HG03108 (cell line): ENCODE measurements around the gene LY6G6D.
"Not testable (repeated sequence)": the region's sequence is repeated elsewhere in the genome, so short reads cannot be mapped to it uniquely, and the experiment has no call there.

Source experiments
- ATAC-seq: cut with Tn5 transposase; IDR thresholded peaks from one replicate; pipeline ENCODE4 v1.9.1; 2021; ENCODE audit warnings: moderate library complexity; ENCODE audit not compliant: unreplicated experiment

The LY6G6D gene

DNA sequence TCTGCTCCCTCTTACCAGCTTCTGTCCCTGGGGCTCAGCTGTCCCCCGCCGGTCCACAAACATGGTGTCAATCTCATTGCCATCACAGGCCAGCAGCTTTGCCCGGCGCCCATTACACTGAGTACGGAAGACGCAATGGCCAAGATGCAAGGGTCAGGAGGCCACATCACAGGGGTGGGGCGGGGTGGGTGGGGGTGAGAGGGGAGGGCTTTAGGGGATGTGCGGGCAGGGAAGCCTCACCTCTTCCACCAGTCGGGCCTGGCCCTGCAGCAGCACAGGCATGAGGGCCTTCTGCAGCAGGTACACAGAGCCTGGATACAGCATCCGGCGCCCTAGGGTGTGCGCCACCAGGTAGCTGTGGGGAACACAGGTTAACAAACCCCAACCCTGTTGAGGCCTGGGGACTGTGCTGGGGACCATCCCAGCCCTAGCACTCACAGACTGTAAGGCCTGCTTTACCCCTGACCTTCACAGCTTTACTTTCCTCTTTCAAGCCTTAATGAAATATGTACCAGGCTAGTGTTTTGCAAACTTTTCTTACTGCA is 23.5 kb upstream of the LY6G6D start:
- no peak for ATAC-seq

- no peak for ATAC-seq
These were observed 22.8 kb upstream of the LY6G6D start for GRCh38 chr6:31692353-31692752.

DNA sequence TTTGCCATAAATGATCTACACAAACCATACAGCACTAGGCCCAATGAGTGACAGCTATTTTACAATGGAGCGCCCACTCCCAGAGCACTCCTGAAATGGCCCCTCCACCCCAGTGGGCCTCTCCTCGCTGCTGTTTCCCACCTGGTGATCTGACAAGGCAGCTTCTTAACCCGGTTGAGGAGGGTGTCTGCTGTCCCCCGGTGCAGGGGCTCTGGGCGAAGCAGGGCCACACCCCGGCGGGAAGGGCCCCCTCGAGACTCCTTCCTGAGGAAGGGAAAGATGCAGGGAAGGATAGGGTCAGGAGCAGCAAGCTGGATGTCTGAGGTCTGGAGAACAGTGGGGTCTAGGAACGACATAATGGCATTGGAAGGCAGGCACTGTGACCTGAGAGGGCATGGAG is 22.3 kb upstream of the LY6G6D start:
- ATAC-seq = no peak

GRCh38 chr6:31693535-31693934 is 21.6 kb upstream of the LY6G6D start:
- no peak for ATAC-seq

GRCh38 chr6:31697555-31697954 is 17.6 kb upstream of the LY6G6D start:
- ATAC-seq = no peak

- no peak for ATAC-seq
These were observed 14.3 kb upstream of the LY6G6D start for GRCh38 chr6:31700740-31701401.

DNA sequence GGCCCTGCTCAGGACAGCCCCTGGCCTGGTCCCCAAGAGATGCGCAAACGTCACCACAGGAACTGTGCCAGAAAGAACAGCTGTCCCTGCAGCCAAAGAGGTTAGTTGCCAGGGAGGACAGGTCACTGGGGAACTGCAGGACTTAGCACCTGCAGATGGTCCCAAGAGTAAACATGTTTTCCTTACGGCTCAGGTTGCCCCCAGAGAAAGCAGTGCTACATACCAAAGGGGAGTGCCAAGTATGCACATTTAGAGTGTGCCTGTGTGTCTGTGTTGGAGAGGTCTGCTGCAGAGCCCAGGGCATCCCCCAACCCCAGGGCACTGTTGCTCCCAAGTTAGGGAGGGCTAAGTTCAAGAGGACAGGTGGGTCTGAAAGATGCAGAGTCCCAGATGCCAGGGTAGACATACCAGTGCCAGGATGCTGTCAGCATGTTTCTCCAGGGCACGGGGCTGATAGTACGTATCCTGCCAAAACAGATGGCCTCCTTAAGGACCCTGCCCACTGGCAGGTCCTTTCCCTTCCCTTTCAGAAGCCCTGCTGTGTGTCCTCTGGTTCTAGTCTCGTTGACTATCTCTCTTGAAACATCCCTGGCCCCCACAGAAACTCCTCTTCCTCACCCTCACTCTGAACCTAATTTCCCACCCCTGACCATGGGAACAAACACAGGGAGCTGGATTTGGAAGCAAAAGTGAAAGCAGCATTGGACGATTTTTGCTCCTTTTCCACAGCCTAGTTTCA is 13.3 kb upstream of the LY6G6D start:
- no peak for ATAC-seq

GRCh38 chr6:31702405-31702818 is 12.7 kb upstream of the LY6G6D start:
- ATAC-seq = no peak

DNA sequence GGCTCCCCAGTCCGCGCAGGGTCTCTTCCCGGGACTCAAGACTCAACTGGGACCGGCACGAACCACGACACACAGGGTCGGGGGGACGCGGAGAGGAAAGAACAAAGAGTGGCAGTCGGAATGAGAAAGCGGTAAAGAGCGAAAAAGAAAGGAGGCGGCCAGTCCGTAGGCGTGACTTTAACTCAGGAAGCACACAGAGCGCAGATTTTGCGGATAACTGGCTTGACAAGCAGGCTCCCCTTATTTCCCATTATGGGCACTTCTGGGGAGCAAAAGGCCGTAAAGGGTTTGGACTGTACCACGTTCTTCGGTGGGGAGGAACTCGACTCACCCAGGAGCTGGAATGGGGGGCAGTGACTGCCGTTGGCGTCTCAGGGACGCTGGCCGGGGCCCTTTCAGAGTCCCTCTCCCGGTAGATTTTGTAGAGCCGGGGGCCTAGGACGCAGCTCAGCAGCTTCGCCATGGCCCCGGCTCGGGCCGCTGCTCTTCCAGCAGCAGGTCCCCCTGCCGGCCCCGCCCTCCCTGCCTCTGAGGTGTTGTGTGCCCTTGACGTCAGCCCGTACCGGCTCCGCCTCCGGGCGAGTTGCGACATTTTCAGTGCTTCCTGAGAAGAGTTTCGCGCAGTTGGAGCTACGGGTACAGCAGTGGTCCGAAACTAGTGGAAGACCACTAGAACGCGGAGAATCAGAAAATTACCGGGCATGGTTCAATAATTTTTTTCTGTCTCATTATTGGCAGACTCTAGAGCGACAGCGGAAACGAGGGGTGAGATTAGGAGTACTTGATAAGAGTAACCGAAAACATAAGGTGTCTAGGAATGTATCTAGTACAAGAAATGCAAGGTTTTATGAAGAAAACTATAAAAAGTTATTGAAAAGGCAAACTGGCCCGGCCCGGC is 12.1 kb upstream of the LY6G6D start, which contains the start of gene ABHD16A:
Gene ABHD16A, minus strand, starts transcription at position 506 of the 898 bp plus-strand sequence. Its CDS starts 43 bp downstream, at position 463.
- peak; percentile 84 for ATAC-seq

DNA sequence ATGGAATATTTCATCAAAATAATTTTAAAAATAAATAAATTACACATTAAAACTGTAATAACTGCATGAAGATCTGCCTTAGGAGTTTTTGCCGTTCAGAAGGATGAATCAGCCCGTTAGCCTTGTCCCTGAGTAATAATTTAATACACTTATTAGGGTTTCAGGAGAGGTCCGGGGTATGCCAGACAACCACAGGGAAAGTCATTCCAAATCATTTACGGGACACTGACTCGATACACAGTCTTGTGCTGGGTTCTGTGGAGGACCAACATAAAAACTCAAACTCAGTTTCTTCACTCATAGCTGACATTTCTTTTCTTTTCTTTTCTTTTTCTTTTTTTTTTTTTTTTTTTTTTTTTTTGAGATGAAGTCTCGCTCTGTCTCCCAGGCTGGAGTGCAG is 9.2 kb upstream of the LY6G6D start:
- ATAC-seq = no peak

GRCh38 chr6:31706599-31706998 is 8.5 kb upstream of the LY6G6D start, which contains the start of gene LY6G6F:
LY6G6F (plus strand) TSS chr6:31706866; CDS start chr6:31706907, 41 bp downstream.
- no peak for ATAC-seq

DNA sequence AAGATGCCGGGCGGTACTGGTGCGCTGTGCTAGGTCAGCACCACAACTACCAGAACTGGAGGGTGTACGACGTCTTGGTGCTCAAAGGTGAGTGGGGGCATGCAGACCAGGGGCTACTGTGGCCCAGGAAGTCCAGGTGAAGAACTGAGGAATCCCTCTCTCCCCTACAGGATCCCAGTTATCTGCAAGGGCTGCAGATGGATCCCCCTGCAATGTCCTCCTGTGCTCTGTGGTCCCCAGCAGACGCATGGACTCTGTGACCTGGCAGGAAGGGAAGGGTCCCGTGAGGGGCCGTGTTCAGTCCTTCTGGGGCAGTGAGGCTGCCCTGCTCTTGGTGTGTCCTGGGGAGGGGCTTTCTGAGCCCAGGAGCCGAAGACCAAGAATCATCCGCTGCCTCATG is 7.4 kb upstream of the LY6G6D start:
- no peak for ATAC-seq

GRCh38 chr6:31708224-31708623 is 6.9 kb upstream of the LY6G6D start:
- no peak for ATAC-seq

GRCh38 chr6:31709157-31709556 is 6.0 kb upstream of the LY6G6D start:
- ATAC-seq = not testable (repeated sequence)

- no peak for ATAC-seq
These were observed 4.5 kb upstream of the LY6G6D start for GRCh38 chr6:31710523-31711219.

DNA sequence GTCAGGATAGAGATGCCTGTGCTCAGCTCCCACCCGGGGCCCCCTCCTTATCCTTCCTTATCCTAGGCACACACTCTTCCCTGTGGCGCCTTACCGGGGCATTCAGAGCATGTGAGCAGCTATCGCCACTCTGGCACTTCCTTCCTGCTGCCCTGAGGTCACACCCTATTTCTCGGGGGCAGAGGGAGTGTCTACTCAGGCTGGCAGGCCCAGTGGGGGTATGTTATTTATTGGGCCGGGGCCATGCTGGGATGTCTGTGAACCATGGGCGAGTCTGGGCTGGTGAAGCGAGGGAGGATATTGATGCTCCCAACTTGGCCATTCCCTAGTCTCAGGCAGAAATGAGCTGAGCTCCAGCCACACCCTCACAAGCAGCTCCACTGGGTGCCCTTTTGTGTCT is 3.9 kb upstream of the LY6G6D start:
- ATAC-seq = no peak

DNA sequence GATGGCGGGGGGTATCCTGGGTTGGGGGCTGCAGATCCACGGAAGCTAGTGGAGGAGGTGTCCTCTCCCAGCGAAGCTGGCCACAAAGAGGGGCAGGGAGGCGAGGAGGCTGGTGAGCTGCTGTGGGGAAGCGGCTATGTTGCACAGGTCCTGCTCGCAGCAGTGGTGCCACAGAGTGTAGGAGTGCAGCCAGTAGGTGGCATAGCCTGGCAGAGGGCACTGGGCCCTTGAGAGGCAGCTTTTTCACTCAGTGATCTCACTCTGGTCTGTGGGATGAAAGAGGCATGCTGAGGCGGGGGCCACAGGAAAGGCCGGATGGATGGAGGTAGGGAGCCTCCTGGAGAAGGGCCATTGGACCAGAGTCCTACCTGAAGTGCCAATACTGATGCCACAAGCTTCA is 2.9 kb upstream of the LY6G6D start:
- ATAC-seq = no peak

DNA sequence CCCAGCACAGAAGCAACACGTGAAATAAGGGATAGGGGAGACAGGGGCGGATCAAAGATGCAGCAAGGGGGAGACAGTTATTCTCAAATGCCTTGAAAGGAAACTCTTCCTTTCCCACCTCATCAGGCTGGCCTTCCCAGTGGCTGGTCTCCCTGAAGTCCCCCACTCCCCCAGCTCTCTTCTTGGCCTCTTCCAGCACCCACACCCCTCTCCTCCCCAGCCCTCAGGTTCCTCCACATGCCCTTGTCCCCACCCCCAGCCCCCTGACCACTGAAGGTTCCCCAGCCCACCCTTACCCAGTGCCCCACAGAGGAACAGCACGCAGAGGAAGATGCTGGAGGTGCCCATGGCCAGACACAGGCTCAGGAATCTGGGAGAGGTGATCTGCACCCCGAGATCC is 1.7 kb upstream of the LY6G6D start:
- ATAC-seq = no peak

GRCh38 chr6:31713991-31714684 is 1.0 kb upstream of the LY6G6D start:
- no peak for ATAC-seq
